HG03521 (cell line): ENCODE measurements around the gene MTHFSD.

Source experiments
- ATAC-seq: cut with Tn5 transposase; IDR thresholded peaks from one replicate; pipeline ENCODE4 v1.9.1; 2021; ENCODE audit warnings: mild to moderate bottlenecking, moderate library complexity; ENCODE audit not compliant: unreplicated experiment

MTHFSD gene

GRCh38 chr16:86505185-86505898, 49.7 kb downstream of the MTHFSD start:
- no peak for ATAC-seq

GRCh38 chr16:86504315-86505184, 50.5 kb downstream of the MTHFSD start:
- no peak for ATAC-seq

GRCh38 chr16:86503830-86504229, 51.2 kb downstream of the MTHFSD start:
- no peak for ATAC-seq

GRCh38 chr16:86502856-86503748, 51.9 kb downstream of the MTHFSD start:
- no peak for ATAC-seq

- ATAC-seq, result no peak
Observed at GRCh38 chr16:86501989-86502855, 52.8 kb downstream of the MTHFSD start.

GRCh38 chr16:86500708-86501510, 54.1 kb downstream of the MTHFSD start:
- ATAC-seq, result no peak

GRCh38 chr16:86499889-86500707, 54.9 kb downstream of the MTHFSD start:
- no peak for ATAC-seq

- no peak for ATAC-seq
Observed at GRCh38 chr16:86499440-86499786, 55.6 kb downstream of the MTHFSD start.

GRCh38 chr16:86498671-86499439, 56.2 kb downstream of the MTHFSD start:
- no peak for ATAC-seq

- no peak for ATAC-seq
Observed at GRCh38 chr16:86498155-86498670, 56.8 kb downstream of the MTHFSD start.

- no peak for ATAC-seq
Observed at GRCh38 chr16:86497551-86498021, 57.4 kb downstream of the MTHFSD start.

- ATAC-seq, result no peak
Observed at GRCh38 chr16:86496929-86497461, 58.0 kb downstream of the MTHFSD start.

- no peak for ATAC-seq
Observed at GRCh38 chr16:86496262-86496928, 58.6 kb downstream of the MTHFSD start.

- ATAC-seq, result no peak
Observed at GRCh38 chr16:86495756-86496261, 59.2 kb downstream of the MTHFSD start.

GRCh38 chr16:86495357-86495701, 59.7 kb downstream of the MTHFSD start:
- ATAC-seq, result no peak

GRCh38 chr16:86494565-86495356, 60.3 kb downstream of the MTHFSD start:
- no peak for ATAC-seq
